DND-41 (cell line): ENCODE data around the gene HOXD12.

Experiments used
- EZH2 ChIP-seq: IDR thresholded peaks from 3 replicates; pipeline ENCODE4 v1.6.1; 2012; ENCODE audit warnings: borderline replicate concordance, low read depth, mild to moderate bottlenecking, moderate library complexity, low read length, inconsistent platforms; ENCODE audit not compliant: severe bottlenecking
- TF ChIP-seq, protein P1 (sequence below): IDR thresholded peaks from 2 replicates; pipeline ENCODE4 v1.5.1; 2012; ENCODE audit warnings: borderline replicate concordance, low read length, moderate library complexity, mild to moderate bottlenecking; ENCODE audit not compliant: poor library complexity, severe bottlenecking; ENCODE audit errors: extremely low read depth

DNA sequence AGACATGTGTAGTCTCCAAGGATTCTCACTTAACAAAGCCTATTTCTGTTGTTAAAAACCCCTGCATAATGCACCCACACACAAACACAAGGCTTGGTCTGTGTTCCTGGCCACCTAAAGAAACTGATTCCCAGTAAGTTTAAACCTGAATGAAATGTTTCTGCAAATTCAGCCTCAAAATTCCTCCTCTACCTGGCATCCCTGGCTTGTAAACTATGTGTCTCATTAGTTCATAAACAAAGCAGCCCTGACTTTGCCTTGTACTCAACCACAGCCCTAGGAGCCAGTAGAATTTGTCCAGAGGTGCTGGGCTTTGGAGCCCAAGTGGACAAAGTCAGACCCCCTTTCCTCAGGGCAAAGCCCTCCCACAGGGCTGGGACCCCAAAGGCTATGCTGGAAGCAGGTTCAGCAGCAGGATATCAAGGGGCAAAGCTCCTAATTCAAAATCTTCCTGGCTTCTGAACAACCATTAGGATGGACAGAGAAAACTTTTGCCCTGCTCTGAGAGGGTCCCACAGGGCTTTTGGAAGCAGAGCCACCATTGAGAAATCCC lies 9.7 kb upstream of the HOXD12 start:
- TF ChIP-seq EZH2: no peak
- TF ChIP-seq, protein P1, sequence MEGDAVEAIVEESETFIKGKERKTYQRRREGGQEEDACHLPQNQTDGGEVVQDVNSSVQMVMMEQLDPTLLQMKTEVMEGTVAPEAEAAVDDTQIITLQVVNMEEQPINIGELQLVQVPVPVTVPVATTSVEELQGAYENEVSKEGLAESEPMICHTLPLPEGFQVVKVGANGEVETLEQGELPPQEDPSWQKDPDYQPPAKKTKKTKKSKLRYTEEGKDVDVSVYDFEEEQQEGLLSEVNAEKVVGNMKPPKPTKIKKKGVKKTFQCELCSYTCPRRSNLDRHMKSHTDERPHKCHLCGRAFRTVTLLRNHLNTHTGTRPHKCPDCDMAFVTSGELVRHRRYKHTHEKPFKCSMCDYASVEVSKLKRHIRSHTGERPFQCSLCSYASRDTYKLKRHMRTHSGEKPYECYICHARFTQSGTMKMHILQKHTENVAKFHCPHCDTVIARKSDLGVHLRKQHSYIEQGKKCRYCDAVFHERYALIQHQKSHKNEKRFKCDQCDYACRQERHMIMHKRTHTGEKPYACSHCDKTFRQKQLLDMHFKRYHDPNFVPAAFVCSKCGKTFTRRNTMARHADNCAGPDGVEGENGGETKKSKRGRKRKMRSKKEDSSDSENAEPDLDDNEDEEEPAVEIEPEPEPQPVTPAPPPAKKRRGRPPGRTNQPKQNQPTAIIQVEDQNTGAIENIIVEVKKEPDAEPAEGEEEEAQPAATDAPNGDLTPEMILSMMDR: no peak
